Cardiac fibroblast (primary cell): ENCODE data around the gene SPATA12.

ENCODE experiments used
- DNase-seq, 2 donors: peaks; one replicate each; pipeline versions ENCODE4 v3.0.0 to v3.0.0-alpha.2; 2010; ENCODE audit warnings: low read depth in 2 of 2
- H3K4me3 ChIP-seq, 2 donors: replicated peaks in 1 of 2; 1 replicate in 1 of 2; 2 replicates in 1 of 2; pipeline ENCODE4 v1.5.1; 2011; ENCODE audit warnings: low read depth in 2 of 2, low read length in 2 of 2, mild to moderate bottlenecking in 2 of 2, moderate library complexity in 1 of 2
- TF ChIP-seq, protein P1 (sequence below): IDR thresholded peaks from one replicate; pipeline ENCODE4 v1.5.1; 2011; ENCODE audit warnings: low read depth, mild to moderate bottlenecking, low read length, inconsistent platforms

Gene SPATA12, protein sequence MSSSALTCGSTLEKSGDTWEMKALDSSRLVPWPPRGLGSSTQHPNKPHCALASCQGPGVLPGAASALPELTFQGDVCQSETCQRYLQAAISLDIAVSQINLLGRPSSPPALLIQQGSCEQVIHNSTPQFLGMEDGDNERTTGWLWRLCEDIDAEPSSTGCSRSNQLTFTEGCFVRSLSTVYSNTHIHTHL

DNA sequence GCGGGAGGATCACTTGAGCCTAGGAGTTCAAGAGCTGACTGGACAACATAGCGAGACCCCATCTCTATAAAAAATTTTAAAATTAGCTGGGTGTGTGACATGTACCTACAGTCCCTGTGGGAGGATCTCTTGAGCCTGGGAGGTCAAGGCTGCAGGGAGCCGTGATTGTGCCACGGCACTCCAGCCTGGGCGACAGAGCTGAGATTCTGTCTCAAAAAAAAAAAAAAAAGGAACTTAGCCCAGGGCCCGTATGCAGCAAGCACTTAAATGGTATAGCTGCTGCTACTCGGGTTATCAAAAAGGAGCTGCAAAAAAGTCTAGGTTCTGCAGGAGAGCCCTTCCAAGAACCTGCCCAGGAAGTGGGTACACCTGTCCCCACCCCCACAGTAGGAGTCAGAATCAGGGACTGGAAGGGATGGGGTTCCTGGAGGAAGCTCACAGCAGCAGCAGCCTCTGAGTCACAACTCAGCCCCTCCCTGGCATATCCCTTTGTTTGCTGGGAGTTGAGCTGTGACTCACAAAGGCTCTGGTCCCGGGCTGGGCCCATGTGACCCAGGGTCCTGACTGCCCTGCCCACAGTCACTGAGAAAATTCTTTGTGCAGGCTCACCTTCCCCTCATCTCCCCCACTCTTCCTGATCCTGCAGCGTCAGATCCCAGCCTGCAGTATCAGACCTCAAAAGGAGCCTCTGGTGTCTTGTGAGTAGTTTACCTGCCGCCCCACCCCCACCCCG, at the start of gene SPATA12:
Gene SPATA12 (plus strand): TSS at position 576 of the 733 bp plus-strand sequence. CDS start 13,031 bp downstream, outside the sequence.
- H3K4me3 ChIP-seq: no peak within 1 kb of the TSS
- DNase-seq: peak; percentile 86 to 89
- TF ChIP-seq, protein P1, sequence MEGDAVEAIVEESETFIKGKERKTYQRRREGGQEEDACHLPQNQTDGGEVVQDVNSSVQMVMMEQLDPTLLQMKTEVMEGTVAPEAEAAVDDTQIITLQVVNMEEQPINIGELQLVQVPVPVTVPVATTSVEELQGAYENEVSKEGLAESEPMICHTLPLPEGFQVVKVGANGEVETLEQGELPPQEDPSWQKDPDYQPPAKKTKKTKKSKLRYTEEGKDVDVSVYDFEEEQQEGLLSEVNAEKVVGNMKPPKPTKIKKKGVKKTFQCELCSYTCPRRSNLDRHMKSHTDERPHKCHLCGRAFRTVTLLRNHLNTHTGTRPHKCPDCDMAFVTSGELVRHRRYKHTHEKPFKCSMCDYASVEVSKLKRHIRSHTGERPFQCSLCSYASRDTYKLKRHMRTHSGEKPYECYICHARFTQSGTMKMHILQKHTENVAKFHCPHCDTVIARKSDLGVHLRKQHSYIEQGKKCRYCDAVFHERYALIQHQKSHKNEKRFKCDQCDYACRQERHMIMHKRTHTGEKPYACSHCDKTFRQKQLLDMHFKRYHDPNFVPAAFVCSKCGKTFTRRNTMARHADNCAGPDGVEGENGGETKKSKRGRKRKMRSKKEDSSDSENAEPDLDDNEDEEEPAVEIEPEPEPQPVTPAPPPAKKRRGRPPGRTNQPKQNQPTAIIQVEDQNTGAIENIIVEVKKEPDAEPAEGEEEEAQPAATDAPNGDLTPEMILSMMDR: no peak

DNA sequence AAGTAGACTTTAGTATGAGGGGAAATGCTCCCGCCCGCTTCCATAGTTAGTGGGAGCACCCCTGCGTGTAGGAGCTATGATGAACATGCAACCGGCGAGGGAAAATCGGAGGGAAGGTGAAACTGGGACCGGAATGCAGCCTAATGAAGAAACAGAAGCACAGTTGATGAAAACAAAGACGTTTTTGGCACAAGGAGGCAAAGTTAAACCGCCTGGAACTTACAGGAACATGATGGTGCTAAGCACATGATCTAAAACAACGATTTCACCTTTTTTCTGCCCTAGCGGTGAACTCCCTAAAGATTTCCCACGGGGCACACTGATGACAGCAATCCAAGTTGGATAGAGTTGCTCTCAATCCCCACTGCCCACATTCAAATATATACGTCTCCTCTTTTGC, 49.4 kb upstream of the SPATA12 start:
- H3K4me3 ChIP-seq: no peak overlapping the region
- TF ChIP-seq, protein P1: no peak
- peak in 1 of 2 donors; percentile 58 for DNase-seq

DNA sequence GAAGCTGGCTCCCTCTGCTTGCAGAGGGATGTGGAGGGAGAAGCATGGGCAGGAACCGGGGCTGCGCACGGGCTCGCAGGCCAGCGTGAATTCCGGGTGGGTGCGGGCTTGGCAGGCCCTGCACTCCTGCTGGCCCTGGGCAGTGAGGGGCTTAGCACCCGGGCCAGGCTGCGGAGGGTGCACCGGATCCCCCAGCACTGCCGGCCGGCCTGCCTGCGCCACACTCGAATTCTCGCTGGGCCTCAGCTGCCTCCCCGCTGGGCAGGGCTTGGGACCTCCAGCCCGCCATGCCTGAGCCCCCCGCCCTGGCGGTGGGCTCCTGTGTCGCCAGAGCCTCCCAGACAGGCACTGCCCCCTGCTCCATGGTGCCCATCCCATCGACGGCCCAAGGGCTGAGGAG, 47.6 kb upstream of the SPATA12 start:
- H3K4me3 ChIP-seq: no peak overlapping the region
- TF ChIP-seq, protein P1: no peak
- no peak for DNase-seq

DNA sequence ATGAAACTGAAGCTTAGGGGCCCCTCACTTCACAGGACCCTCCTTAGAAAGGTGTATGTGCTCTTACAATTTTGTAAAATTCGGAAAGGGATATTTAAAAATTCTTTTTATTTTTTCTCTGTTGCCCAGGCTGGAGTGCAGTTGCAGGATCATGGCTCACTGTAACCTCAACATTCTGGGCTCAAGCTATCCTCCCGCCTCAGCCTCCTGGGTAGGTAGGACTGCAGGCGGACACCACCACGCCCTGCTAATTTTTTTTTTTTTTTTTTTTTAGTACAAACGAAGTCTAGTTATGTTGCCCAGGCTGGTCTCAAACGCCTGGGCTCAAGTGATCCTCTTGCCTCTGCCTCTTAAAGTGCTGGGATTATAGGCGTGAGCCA, 45.1 kb upstream of the SPATA12 start:
- DNase-seq: no peak
- H3K4me3 ChIP-seq: no peak overlapping the region
- TF ChIP-seq, protein P1: no peak

DNA sequence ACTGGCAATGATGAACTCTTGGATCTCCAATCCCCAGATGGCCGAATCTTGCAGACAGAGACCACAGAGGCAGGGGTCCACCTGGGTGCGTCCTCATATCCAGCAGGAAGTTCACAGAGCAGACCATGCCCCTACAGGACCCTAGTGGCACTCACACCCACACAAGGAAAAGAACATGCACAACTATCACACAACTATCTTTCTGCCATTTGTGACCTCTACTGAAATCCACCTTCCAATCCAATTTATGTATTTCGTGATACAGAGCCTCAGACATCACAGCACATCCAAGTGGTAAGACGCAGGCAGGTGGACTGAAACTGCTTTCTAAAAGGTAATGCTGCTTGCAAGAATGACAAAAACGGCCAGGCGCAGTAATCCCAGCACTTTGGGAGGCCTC, 44.6 kb upstream of the SPATA12 start:
- H3K4me3 ChIP-seq: no peak overlapping the region
- TF ChIP-seq, protein P1: no peak
- no peak for DNase-seq

DNA sequence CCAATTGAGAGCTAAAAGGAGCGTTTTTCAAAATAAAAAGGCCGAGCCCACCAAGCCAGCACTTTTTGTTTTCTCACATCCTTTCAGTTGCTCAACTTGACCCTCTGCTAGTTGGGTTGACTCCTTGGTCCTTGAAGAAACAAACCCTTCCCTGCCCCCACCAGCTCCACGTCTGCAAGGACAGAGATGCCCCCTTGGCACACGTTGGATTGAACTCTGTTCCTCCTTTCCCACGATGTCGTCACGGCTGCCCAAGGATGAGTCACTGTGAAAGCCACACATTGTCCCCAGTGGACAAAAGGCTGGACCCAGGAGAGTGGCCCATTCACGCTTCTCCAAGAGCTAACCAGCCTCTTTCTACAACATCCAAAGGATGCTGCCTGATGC, 43.0 kb upstream of the SPATA12 start:
- TF ChIP-seq, protein P1: no peak
- DNase-seq: peak; percentile 18 to 51

More for the DNA sequence above, 43.0 kb upstream of the SPATA12 start:
- no peak overlapping the region for H3K4me3 ChIP-seq
